Panc1 (cell line): ENCODE results near the gene EIF4E1B. TPM values are rescaled to one million over a fixed set of nuclear protein-coding genes. Genes with fewer than 3 reads are reported as not detected.

Source experiments
- ATAC-seq: fragments of 200-7000 bp; cut with Tn5 transposase; 2 replicates; pipeline ENCODE4 v1.9.1; 2020; ENCODE audit warnings: mild to moderate bottlenecking, moderate library complexity
- BruUV-seq: library from RNA; stranded (reverse); fragments of 400-500 nt; replicated peaks from 2 replicates; lab custom pipeline; 2021; lab: Mats Ljungman, UMichigan
- CTCF ChIA-PET: fragments of 300-600 bp; sonication (Branson Sonifier 250); formaldehyde crosslinking; loops from one replicate; lab custom pipeline; 2022; ENCODE audit warnings: antibody characterized with exemption; lab: Charles Lee
- POLR2A ChIA-PET: fragments of 300-600 bp; sonication (Branson Sonifier 250); formaldehyde crosslinking; loops from one replicate; lab custom pipeline; 2022; ENCODE audit warnings: antibody characterized with exemption; lab: Charles Lee
- DNase-seq: peaks from one replicate; pipeline ENCODE4 v3.0.0-alpha.2; 2010; ENCODE audit warnings: low read depth, low spot score
- H3K27ac ChIP-seq: 2 replicates; pipeline ENCODE4 v1.5.1; 2011; ENCODE audit warnings: mild to moderate bottlenecking, low read length, inconsistent platforms
- H3K27me3 ChIP-seq: fragments of 200-500 bp; sonication (Bioruptor generic); 2 replicates; pipeline ENCODE4 v1.6.0; 2014; ENCODE audit warnings: low read length, inconsistent platforms; ENCODE audit not compliant: control insufficient read depth, insufficient read depth
- H3K36me3 ChIP-seq: fragments of 200-500 bp; sonication (Bioruptor generic); 2 replicates; pipeline ENCODE4 v1.5.1; 2014; ENCODE audit warnings: inconsistent platforms, mild to moderate bottlenecking, low read length, moderate library complexity; ENCODE audit not compliant: control insufficient read depth, insufficient read depth
- H3K4me1 ChIP-seq: 2 replicates; pipeline ENCODE4 v1.5.1; 2011; ENCODE audit warnings: inconsistent platforms, mild to moderate bottlenecking, low read length, moderate library complexity; ENCODE audit not compliant: control insufficient read depth, insufficient read depth
- H3K4me3 ChIP-seq, 2 experiments: 2 replicates each; pipeline ENCODE4 v1.5.1; 2011 to 2012; ENCODE audit warnings: low read depth in 2 of 2, low read length in 2 of 2, mild to moderate bottlenecking in 2 of 2, inconsistent platforms in 1 of 2, moderate library complexity in 1 of 2
- H3K9me3 ChIP-seq: fragments of 200-500 bp; sonication (Bioruptor generic); 2 replicates; pipeline ENCODE4 v1.5.1; 2014; ENCODE audit warnings: low read depth, mild to moderate bottlenecking, inconsistent platforms, low read length, moderate library complexity; ENCODE audit not compliant: control insufficient read depth, insufficient read depth
- POLR2AphosphoS5 ChIP-seq: IDR thresholded peaks from 2 replicates; pipeline ENCODE4 v1.6.1; 2012; ENCODE audit warnings: mild to moderate bottlenecking, low read depth, low read length, moderate library complexity
- SIN3A ChIP-seq: IDR thresholded peaks from 2 replicates; pipeline ENCODE4 v1.6.1; 2012; ENCODE audit warnings: low read depth, mild to moderate bottlenecking, low read length, moderate library complexity, borderline replicate concordance; ENCODE audit not compliant: insufficient read depth
- TCF7L2 ChIP-seq: IDR thresholded peaks from 2 replicates; pipeline ENCODE4 v1.6.1; 2011; ENCODE audit warnings: mild to moderate bottlenecking, low read depth, low read length, inconsistent platforms
- in situ Hi-C: cut with HindIII; loops from 2 replicates; pipeline ENCODE4 v1.10.0; 2016; ENCODE audit warnings: low sequenced_read_pairs, low pct_unique_long_range_greater_than_20kb
- intact Hi-C: fragments of 100-400 bp; cut with micrococcal nuclease; formaldehyde crosslinking; loops from one replicate; pipeline ENCODE4 v1.10.0; 2022; ENCODE audit not compliant: unreplicated experiment
- total RNA-seq: library from RNA; stranded (reverse); gene quantifications from one replicate; pipeline ENCODE4 v1.2.1, GENCODE V29; 2021; ENCODE audit not compliant: unreplicated experiment
- TF ChIP-seq, protein P1 (sequence below): fragments of 450-650 bp; IDR thresholded peaks from 2 replicates; pipeline ENCODE4 v1.5.1; 2017; ENCODE audit warnings: mild to moderate bottlenecking
- TF ChIP-seq, protein P2 (sequence below), 2 experiments: IDR thresholded peaks; 2 replicates each; pipeline ENCODE4 v1.6.1; 2011 to 2012; ENCODE audit warnings: low read depth in 2 of 2, control low read depth in 1 of 2, low read length in 1 of 2, mild to moderate bottlenecking in 1 of 2, moderate library complexity in 1 of 2; ENCODE audit not compliant: insufficient read depth in 1 of 2

The EIF4E1B gene
- total RNA-seq, 1 experiment from 2014 or later = not detected

DNA sequence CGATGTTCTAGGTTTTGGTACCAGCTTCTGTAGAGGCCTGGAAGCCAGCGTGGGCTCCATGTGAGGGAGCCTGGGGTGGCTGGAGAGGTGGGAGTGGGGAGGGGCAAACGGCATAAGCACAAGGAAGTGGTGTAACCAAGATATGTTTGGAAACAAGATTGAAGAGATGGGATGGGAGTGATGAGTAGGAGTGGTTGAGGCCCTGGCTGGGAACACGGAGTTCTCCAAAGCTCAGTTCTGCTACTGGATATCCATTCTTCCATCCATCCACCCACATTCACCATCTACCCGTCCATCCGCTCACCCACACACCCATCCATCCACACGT lies 29.0 kb downstream of the EIF4E1B start:
- CTCF ChIA-PET = interaction anchor here (0.6 to 2.4 kb wide), 4 partner anchors 13 to 312 kb away, joined by 3 to 17 read pairs (median 4); partner anchors contain the start of gene TSPAN17
- POLR2A ChIA-PET = no interaction called here
- no peak for ATAC-seq
- Histone ChIP-seq H3K27ac (no peak overlapping the region), H3K4me3 (no peak overlapping the region), H3K36me3 (no peaks in the 10 kb centered on the region), H3K4me1 (no peaks in the 10 kb centered on the region), H3K27me3 (no peaks in the 10 kb centered on the region), H3K9me3 (no peaks in the 10 kb centered on the region)
- intact Hi-C loops (no loop called here), in situ Hi-C loops (no loop called here)
- TF ChIP-seq, protein P1, sequence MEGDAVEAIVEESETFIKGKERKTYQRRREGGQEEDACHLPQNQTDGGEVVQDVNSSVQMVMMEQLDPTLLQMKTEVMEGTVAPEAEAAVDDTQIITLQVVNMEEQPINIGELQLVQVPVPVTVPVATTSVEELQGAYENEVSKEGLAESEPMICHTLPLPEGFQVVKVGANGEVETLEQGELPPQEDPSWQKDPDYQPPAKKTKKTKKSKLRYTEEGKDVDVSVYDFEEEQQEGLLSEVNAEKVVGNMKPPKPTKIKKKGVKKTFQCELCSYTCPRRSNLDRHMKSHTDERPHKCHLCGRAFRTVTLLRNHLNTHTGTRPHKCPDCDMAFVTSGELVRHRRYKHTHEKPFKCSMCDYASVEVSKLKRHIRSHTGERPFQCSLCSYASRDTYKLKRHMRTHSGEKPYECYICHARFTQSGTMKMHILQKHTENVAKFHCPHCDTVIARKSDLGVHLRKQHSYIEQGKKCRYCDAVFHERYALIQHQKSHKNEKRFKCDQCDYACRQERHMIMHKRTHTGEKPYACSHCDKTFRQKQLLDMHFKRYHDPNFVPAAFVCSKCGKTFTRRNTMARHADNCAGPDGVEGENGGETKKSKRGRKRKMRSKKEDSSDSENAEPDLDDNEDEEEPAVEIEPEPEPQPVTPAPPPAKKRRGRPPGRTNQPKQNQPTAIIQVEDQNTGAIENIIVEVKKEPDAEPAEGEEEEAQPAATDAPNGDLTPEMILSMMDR = no peak
- TF ChIP-seq, protein P2, sequence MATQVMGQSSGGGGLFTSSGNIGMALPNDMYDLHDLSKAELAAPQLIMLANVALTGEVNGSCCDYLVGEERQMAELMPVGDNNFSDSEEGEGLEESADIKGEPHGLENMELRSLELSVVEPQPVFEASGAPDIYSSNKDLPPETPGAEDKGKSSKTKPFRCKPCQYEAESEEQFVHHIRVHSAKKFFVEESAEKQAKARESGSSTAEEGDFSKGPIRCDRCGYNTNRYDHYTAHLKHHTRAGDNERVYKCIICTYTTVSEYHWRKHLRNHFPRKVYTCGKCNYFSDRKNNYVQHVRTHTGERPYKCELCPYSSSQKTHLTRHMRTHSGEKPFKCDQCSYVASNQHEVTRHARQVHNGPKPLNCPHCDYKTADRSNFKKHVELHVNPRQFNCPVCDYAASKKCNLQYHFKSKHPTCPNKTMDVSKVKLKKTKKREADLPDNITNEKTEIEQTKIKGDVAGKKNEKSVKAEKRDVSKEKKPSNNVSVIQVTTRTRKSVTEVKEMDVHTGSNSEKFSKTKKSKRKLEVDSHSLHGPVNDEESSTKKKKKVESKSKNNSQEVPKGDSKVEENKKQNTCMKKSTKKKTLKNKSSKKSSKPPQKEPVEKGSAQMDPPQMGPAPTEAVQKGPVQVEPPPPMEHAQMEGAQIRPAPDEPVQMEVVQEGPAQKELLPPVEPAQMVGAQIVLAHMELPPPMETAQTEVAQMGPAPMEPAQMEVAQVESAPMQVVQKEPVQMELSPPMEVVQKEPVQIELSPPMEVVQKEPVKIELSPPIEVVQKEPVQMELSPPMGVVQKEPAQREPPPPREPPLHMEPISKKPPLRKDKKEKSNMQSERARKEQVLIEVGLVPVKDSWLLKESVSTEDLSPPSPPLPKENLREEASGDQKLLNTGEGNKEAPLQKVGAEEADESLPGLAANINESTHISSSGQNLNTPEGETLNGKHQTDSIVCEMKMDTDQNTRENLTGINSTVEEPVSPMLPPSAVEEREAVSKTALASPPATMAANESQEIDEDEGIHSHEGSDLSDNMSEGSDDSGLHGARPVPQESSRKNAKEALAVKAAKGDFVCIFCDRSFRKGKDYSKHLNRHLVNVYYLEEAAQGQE (IDR thresholded peaks at IDR 0.05; ENCODE audit: insufficient read depth in 1 of 2, low read depth in 2 of 2, low read length in 1 of 2) = no peak
- TF ChIP-seq TCF7L2 = no peak
- no peak for TF ChIP-seq POLR2AphosphoS5
- no peak for TF ChIP-seq SIN3A
- no TSS peak for BruUV-seq
- DNase-seq = no peak

GRCh38 chr5:176659860-176660461 lies 29.5 kb downstream of the EIF4E1B start:
- Histone ChIP-seq H3K4me3 (no peak overlapping the region), H3K4me1 (no peaks in the 10 kb centered on the region), H3K9me3 (no peaks in the 10 kb centered on the region), H3K36me3 (no peaks in the 10 kb centered on the region), H3K27me3 (no peaks in the 10 kb centered on the region), H3K27ac (no peak overlapping the region)
- intact Hi-C loops = loop anchor here (2.0 to 5.0 kb wide), 2 partner anchors 152 to 299 kb away; partner anchors contain the start of gene UNC5A
- in situ Hi-C loops = no loop called here
- no TSS peak for BruUV-seq
- DNase-seq (no peak), ATAC-seq (no peak)
- TF ChIP-seq, protein P1 = no peak
- TF ChIP-seq, protein P2 (IDR thresholded peaks at IDR 0.05; ENCODE audit: insufficient read depth in 1 of 2, low read depth in 2 of 2, low read length in 1 of 2) = no peak
- TF ChIP-seq TCF7L2 (no peak), POLR2AphosphoS5 (no peak)
- POLR2A ChIA-PET = interaction anchor here (0.5 to 0.6 kb wide), 3 partner anchors 28 to 403 kb away, joined by 3 to 5 read pairs (median 3); no protein-coding TSS in a partner anchor
- CTCF ChIA-PET = interaction anchor here (0.6 to 2.4 kb wide), 34 partner anchors 10 to 931 kb away, joined by 3 to 17 read pairs (median 4); partner anchors contain the start of gene TSPAN17
